Testis (tissue), 2 donors: ENCODE results near the gene CHMP5.

Experiments used
- CTCF ChIP-seq, 3 experiments: fragments of 450-650 bp in 2 of 3; fragments of 200-600 bp in 1 of 3; sonication (generic) in 1 of 3; IDR thresholded peaks; one replicate each; pipeline ENCODE4 v1.5.1; 2016 to 2019; ENCODE audit warnings: antibody characterized with exemption in 3 of 3, mild to moderate bottlenecking in 2 of 3, moderate library complexity in 1 of 3
- POLR2A ChIP-seq: fragments of 450-650 bp; IDR thresholded peaks from one replicate; pipeline ENCODE4 v1.6.1; 2017; ENCODE audit warnings: antibody characterized with exemption, mild to moderate bottlenecking, moderate library complexity

DNA sequence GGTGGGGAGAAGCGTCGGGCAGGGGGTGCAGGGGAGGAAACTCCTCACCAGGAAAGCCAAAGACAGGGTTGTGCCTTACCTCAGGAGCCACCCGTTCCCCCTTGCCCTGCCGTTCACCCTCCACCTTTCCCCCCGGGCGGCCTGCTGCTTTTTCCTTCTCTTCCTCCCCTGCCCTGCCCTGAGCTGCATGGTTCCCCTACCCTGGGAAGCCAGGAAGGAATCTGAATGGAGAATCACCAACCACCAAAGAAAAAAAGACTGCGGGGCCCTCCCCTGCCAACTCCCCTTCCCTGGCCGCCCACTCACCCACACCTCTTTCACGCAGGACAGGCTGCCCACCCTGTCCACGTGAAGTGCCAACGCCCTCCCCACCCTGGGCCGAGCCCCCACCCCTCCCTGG, 24.6 kb downstream of the CHMP5 start:
- TF ChIP-seq CTCF (IDR thresholded peaks at IDR 0.05) (no peak), POLR2A (no peak)
